Bone marrow (tissue), 2 donors: Measurements from ENCODE around the gene KRTAP9-4.
"Not testable (repeated sequence)": the region's sequence is repeated elsewhere in the genome, so short reads cannot be mapped to it uniquely, and the experiment has no call there.

Experiments used
- DNase-seq, 2 donors: peaks; one replicate each; lab custom pipeline; 2025; lab: John Stamatoyannopoulos, UW

The KRTAP9-4 gene

GRCh38 chr17:41249637-41250240, at the start of gene KRTAP9-4:
KRTAP9-4 (plus strand) TSS chr17:41249687; CDS start chr17:41249721, 34 bp downstream.
- DNase-seq: not testable (repeated sequence)

GRCh38 chr17:41211845-41212466, 37.5 kb upstream of the KRTAP9-4 start:
- DNase-seq: no peak

GRCh38 chr17:41212524-41213169, 36.8 kb upstream of the KRTAP9-4 start:
- DNase-seq: no peak

GRCh38 chr17:41215681-41216080, 33.8 kb upstream of the KRTAP9-4 start:
- DNase-seq: no peak

- DNase-seq: no peak
These were observed 25.7 kb upstream of the KRTAP9-4 start for GRCh38 chr17:41223821-41224220.

GRCh38 chr17:41226051-41226450, 23.4 kb upstream of the KRTAP9-4 start:
- no peak for DNase-seq

GRCh38 chr17:41226598-41227095, 22.8 kb upstream of the KRTAP9-4 start, which contains the start of gene KRTAP9-2:
KRTAP9-2 (plus strand) TSS chr17:41226648; CDS start chr17:41226655, 7 bp downstream.
- DNase-seq: not testable (repeated sequence)

- no peak for DNase-seq
These were observed 19.4 kb upstream of the KRTAP9-4 start for GRCh38 chr17:41230094-41230493.

GRCh38 chr17:41231731-41232130, 17.8 kb upstream of the KRTAP9-4 start:
- DNase-seq: no peak

GRCh38 chr17:41232399-41233105, 16.9 kb upstream of the KRTAP9-4 start, which contains the start of gene KRTAP9-3:
KRTAP9-3 (plus strand) TSS chr17:41232449; CDS start chr17:41232502, 53 bp downstream.
- not testable (repeated sequence) for DNase-seq

- not testable (repeated sequence) for DNase-seq
These were observed 12.4 kb upstream of the KRTAP9-4 start for GRCh38 chr17:41237116-41237515.

GRCh38 chr17:41237949-41238437, 11.5 kb upstream of the KRTAP9-4 start, which contains the start of gene KRTAP9-8:
KRTAP9-8 (plus strand) TSS chr17:41237999; CDS start chr17:41238052, 53 bp downstream.
- not testable (repeated sequence) for DNase-seq

- DNase-seq: not testable (repeated sequence)
These were observed 2.3 kb upstream of the KRTAP9-4 start for GRCh38 chr17:41246995-41247787.

GRCh38 chr17:41251261-41251660, 1.8 kb downstream of the KRTAP9-4 start:
- no peak for DNase-seq

GRCh38 chr17:41254861-41255260, 5.4 kb downstream of the KRTAP9-4 start:
- no peak for DNase-seq

- not testable (repeated sequence) for DNase-seq
These were observed 6.1 kb downstream of the KRTAP9-4 start, which contains the start of gene KRTAP9-9 for GRCh38 chr17:41255381-41256290. KRTAP9-9 (plus strand) TSS chr17:41255384.

GRCh38 chr17:41256291-41256685, 6.8 kb downstream of the KRTAP9-4 start:
- no peak for DNase-seq

- DNase-seq: no peak
These were observed 8.9 kb downstream of the KRTAP9-4 start for GRCh38 chr17:41258406-41258805.

- DNase-seq: no peak
These were observed 13.7 kb downstream of the KRTAP9-4 start for GRCh38 chr17:41263212-41263611.

GRCh38 chr17:41264599-41264998, 15.1 kb downstream of the KRTAP9-4 start:
- DNase-seq: no peak
